ENCODE data around the gene GNAQ.

GNAQ gene

GRCh38 chr9:78017190-78017693, 14.4 kb downstream of the GNAQ start:
- Histone ChIP-seq H3K4me3 (ENCODE audit: low read length) (no peak overlapping the region), H3K4me1 (ENCODE audit: insufficient read depth, low read length) (peaks cover 24% of the 10 kb centered on the region), H3K9ac (ENCODE audit: low read depth, low read length) (no peak overlapping the region), H3K36me3 (ENCODE audit: insufficient read depth, low read length) (no peaks in the 10 kb centered on the region), H3K27ac (ENCODE audit: low read depth, low read length) (no peak overlapping the region), H3K9me3 (ENCODE audit: insufficient read depth, low read depth, low read length) (no peaks in the 10 kb centered on the region), H3K27me3 (ENCODE audit: insufficient read depth, low read length) (no peaks in the 10 kb centered on the region)
- WGBS = 96% methylated on average over 3 of the region's 3 CpGs

GRCh38 chr9:78015241-78015640, 16.4 kb downstream of the GNAQ start:
- Histone ChIP-seq H3K27me3 (ENCODE audit: insufficient read depth, low read length) (no peaks in the 10 kb centered on the region), H3K27ac (ENCODE audit: low read depth, low read length) (no peak overlapping the region), H3K4me1 (ENCODE audit: insufficient read depth, low read length) (peaks cover 26% of the 10 kb centered on the region), H3K9me3 (ENCODE audit: insufficient read depth, low read depth, low read length) (no peaks in the 10 kb centered on the region), H3K4me3 (ENCODE audit: low read length) (no peak overlapping the region), H3K36me3 (ENCODE audit: insufficient read depth, low read length) (no peaks in the 10 kb centered on the region), H3K9ac (ENCODE audit: low read depth, low read length) (no peak overlapping the region)

GRCh38 chr9:78014776-78015175, 16.8 kb downstream of the GNAQ start:
- WGBS = 98% methylated on average over 5 of the region's 6 CpGs
- Histone ChIP-seq H3K4me3 (ENCODE audit: low read length) (no peak overlapping the region), H3K9me3 (ENCODE audit: insufficient read depth, low read depth, low read length) (no peaks in the 10 kb centered on the region), H3K4me1 (ENCODE audit: insufficient read depth, low read length) (peaks cover 26% of the 10 kb centered on the region), H3K9ac (ENCODE audit: low read depth, low read length) (no peak overlapping the region), H3K36me3 (ENCODE audit: insufficient read depth, low read length) (no peaks in the 10 kb centered on the region), H3K27ac (ENCODE audit: low read depth, low read length) (no peak overlapping the region), H3K27me3 (ENCODE audit: insufficient read depth, low read length) (no peaks in the 10 kb centered on the region)

DNA sequence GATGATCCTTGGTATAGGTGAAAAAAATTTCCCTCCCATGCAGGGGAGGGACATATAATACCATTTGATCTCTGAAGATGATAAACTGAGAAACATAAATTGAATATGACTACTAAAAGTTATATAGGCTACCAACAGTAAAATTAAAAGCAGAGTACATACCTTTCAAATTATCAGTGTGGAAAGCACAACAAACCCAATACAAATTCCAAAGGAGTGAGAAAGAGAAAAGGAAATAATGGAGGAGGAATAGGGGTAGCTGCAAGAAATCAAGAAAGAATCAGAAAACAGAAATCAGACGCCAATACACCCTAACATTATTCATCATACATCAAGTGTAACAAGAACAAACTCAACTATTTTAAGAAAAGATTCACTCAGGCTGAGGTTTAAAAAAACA, 17.7 kb downstream of the GNAQ start:
- no peaks in the 10 kb centered on the region for H3K36me3 ChIP-seq (ENCODE audit: insufficient read depth, low read length)
- no peak overlapping the region for H3K9ac ChIP-seq (ENCODE audit: low read depth, low read length)
- H3K27me3 ChIP-seq (ENCODE audit: insufficient read depth, low read length) = no peaks in the 10 kb centered on the region
- no peak overlapping the region for H3K27ac ChIP-seq (ENCODE audit: low read depth, low read length)
- no peaks in the 10 kb centered on the region for H3K9me3 ChIP-seq (ENCODE audit: insufficient read depth, low read depth, low read length)
- 72% methylated on average over 1 of the region's 1 CpG for WGBS
- no peak overlapping the region for H3K4me3 ChIP-seq (ENCODE audit: low read length)
- H3K4me1 ChIP-seq (ENCODE audit: insufficient read depth, low read length) = peaks cover 23% of the 10 kb centered on the region

DNA sequence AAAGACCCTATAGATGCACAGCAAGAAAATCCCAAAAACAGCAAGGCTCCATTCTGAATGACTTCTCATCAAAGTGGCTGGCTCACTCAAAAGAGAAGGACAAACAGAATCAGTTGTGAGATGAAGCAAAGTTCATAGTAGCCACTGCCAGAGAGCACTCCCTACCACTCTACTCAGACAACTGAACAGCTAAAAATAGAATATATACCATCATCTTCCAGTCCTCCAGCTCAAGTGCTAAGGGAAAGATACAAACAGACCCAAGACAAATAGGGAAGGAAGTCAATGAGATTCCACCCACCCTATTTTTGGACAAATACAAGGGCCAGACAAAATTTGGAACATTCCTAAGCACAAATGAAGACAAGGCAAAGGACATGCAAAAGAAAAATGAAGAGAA, 20.6 kb downstream of the GNAQ start:
- Histone ChIP-seq H3K36me3 (ENCODE audit: insufficient read depth, low read length) (no peaks in the 10 kb centered on the region), H3K9me3 (ENCODE audit: insufficient read depth, low read depth, low read length) (no peaks in the 10 kb centered on the region), H3K4me3 (ENCODE audit: low read length) (no peak overlapping the region), H3K4me1 (ENCODE audit: insufficient read depth, low read length) (peaks cover 17% of the 10 kb centered on the region), H3K27ac (ENCODE audit: low read depth, low read length) (no peak overlapping the region), H3K27me3 (ENCODE audit: insufficient read depth, low read length) (no peaks in the 10 kb centered on the region), H3K9ac (ENCODE audit: low read depth, low read length) (no peak overlapping the region)

- H3K9me3 ChIP-seq (ENCODE audit: insufficient read depth, low read depth, low read length) = no peaks in the 10 kb centered on the region
- H3K27me3 ChIP-seq (ENCODE audit: insufficient read depth, low read length) = no peaks in the 10 kb centered on the region
- no peaks in the 10 kb centered on the region for H3K36me3 ChIP-seq (ENCODE audit: insufficient read depth, low read length)
- no peak overlapping the region for H3K27ac ChIP-seq (ENCODE audit: low read depth, low read length)
- H3K4me3 ChIP-seq (ENCODE audit: low read length) = no peak overlapping the region
- 88% methylated on average over 4 of the region's 5 CpGs for WGBS
- peaks cover 17% of the 10 kb centered on the region for H3K4me1 ChIP-seq (ENCODE audit: insufficient read depth, low read length)
- H3K9ac ChIP-seq (ENCODE audit: low read depth, low read length) = no peak overlapping the region
These were observed 21.2 kb downstream of the GNAQ start for GRCh38 chr9:78010445-78010844.

DNA sequence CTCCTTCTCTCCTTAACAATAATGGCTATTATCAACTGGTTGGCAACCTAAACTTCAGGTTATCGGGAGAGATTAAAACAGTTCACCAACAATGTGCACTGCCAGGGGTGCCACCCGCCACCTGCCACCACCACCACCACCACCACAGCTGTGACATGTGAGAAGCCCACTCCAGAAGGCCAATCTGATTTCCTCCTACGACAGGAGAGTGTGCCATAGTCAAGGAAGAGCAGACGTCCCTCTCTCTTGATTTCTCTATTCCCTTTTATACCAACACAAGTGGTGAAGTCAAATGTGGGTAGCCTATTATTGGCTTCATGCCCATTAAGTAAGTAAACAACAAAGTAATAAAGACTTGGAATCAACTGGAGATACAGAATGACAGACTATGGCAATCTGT, 22.4 kb downstream of the GNAQ start:
- Histone ChIP-seq H3K27ac (ENCODE audit: low read depth, low read length) (no peak overlapping the region), H3K27me3 (ENCODE audit: insufficient read depth, low read length) (no peaks in the 10 kb centered on the region), H3K4me3 (ENCODE audit: low read length) (no peak overlapping the region), H3K9me3 (ENCODE audit: insufficient read depth, low read depth, low read length) (no peaks in the 10 kb centered on the region), H3K36me3 (ENCODE audit: insufficient read depth, low read length) (no peaks in the 10 kb centered on the region), H3K4me1 (ENCODE audit: insufficient read depth, low read length) (peaks cover 17% of the 10 kb centered on the region), H3K9ac (ENCODE audit: low read depth, low read length) (no peak overlapping the region)
- WGBS = 97% methylated on average over 3 of the region's 4 CpGs

GRCh38 chr9:78006734-78007133, 24.9 kb downstream of the GNAQ start:
- H3K36me3 ChIP-seq (ENCODE audit: insufficient read depth, low read length) = no peaks in the 10 kb centered on the region
- H3K27me3 ChIP-seq (ENCODE audit: insufficient read depth, low read length) = no peaks in the 10 kb centered on the region
- no peak overlapping the region for H3K4me3 ChIP-seq (ENCODE audit: low read length)
- H3K27ac ChIP-seq (ENCODE audit: low read depth, low read length) = no peak overlapping the region
- peaks cover 12% of the 10 kb centered on the region for H3K4me1 ChIP-seq (ENCODE audit: insufficient read depth, low read length)
- no peaks in the 10 kb centered on the region for H3K9me3 ChIP-seq (ENCODE audit: insufficient read depth, low read depth, low read length)
- H3K9ac ChIP-seq (ENCODE audit: low read depth, low read length) = no peak overlapping the region
- WGBS = 86% methylated on average over 1 of the region's 1 CpG

DNA sequence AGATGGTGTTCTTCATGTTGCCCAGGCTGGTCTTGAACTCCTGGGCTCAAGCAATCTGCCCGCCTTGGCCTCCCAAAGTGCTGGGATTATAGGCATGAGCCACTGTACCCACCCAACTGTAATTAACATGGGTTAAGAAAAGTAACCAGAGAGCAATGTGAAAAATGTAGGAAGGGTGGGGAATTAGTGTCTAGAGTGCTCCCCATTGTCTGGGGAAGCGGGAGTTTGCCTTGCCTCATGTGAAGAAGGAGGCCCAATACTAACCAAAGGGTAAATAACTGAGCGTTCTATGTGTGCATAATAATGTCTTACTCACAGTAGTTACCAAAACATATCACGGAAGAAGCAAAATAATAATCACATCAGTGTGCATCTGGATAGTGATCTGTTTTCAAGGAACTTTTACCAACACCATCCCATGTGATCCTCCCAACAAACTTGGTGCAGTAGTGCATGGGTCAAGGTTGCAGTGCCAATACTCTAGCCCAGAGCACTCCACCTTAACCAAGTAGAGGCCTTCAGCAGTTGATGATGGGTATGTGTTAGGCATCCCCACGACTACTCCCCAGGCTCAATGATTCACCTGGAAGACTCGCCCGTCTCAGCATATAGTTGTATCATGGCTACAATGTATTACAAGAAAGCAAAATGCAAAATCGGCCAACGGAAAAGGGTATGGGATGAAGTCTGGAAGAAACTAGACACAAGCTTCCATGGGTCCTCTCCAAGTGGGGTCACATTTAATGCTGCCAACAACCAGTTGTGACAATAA, 26.2 kb downstream of the GNAQ start:
- no peaks in the 10 kb centered on the region for H3K9me3 ChIP-seq (ENCODE audit: insufficient read depth, low read depth, low read length)
- no peak overlapping the region for H3K4me3 ChIP-seq (ENCODE audit: low read length)
- H3K27me3 ChIP-seq (ENCODE audit: insufficient read depth, low read length) = no peaks in the 10 kb centered on the region
- no peak overlapping the region for H3K27ac ChIP-seq (ENCODE audit: low read depth, low read length)
- H3K4me1 ChIP-seq (ENCODE audit: insufficient read depth, low read length) = no peaks in the 10 kb centered on the region
- 93% methylated on average over 9 of the region's 9 CpGs for WGBS
- no peaks in the 10 kb centered on the region for H3K36me3 ChIP-seq (ENCODE audit: insufficient read depth, low read length)
- H3K9ac ChIP-seq (ENCODE audit: low read depth, low read length) = no peak overlapping the region

DNA sequence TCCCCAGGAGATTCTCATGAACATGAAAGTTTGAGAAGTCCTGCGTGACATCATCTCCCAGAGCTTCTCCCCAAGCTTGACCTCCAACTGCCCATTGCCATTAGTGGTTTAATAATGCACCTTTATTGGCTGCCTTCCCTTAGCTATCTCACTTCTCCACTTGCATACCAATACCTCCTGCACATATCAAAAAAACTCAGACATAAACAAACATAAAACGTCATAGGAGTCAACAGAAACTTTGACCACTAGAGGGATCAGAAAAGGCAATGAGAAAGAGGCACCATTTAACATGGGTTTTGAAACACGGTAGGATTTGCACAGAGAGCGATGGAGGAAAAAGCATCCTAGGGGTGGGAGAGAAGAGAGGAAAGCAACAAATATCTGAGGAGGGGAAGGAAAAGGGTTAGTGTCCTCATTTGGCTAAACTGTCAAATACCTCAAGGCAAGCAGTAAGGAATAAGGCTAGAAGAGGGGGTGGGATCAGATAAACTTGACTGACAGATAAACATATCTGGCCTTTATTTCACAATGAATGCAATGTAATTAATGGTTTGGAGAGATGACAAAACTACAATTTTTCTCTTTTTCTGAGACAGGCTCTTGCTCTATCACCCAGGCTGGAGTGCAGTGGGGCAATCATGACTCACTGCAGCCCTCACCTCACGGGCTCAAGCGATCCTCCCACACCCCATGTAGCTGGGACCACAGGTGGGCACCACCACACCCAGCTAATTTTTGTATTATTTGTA, 27.0 kb downstream of the GNAQ start:
- WGBS = 93% methylated on average over 6 of the region's 6 CpGs

GRCh38 chr9:78003730-78004129, 27.9 kb downstream of the GNAQ start:
- no peaks in the 10 kb centered on the region for H3K36me3 ChIP-seq (ENCODE audit: insufficient read depth, low read length)
- 86% methylated on average over 4 of the region's 4 CpGs for WGBS

More for the DNA sequence above, 27.0 kb downstream of the GNAQ start:
- Histone ChIP-seq H3K9me3 (ENCODE audit: insufficient read depth, low read depth, low read length) (no peaks in the 10 kb centered on the region), H3K27me3 (ENCODE audit: insufficient read depth, low read length) (no peaks in the 10 kb centered on the region), H3K4me1 (ENCODE audit: insufficient read depth, low read length) (no peaks in the 10 kb centered on the region), H3K4me3 (ENCODE audit: low read length) (no peak overlapping the region), H3K9ac (ENCODE audit: low read depth, low read length) (no peak overlapping the region), H3K27ac (ENCODE audit: low read depth, low read length) (no peak overlapping the region), H3K36me3 (ENCODE audit: insufficient read depth, low read length) (no peaks in the 10 kb centered on the region)

More at GRCh38 chr9:78003730-78004129, 27.9 kb downstream of the GNAQ start:
- H3K27ac ChIP-seq (ENCODE audit: low read depth, low read length) = no peak overlapping the region
- H3K4me1 ChIP-seq (ENCODE audit: insufficient read depth, low read length) = no peaks in the 10 kb centered on the region
- no peaks in the 10 kb centered on the region for H3K9me3 ChIP-seq (ENCODE audit: insufficient read depth, low read depth, low read length)
- H3K4me3 ChIP-seq (ENCODE audit: low read length) = no peak overlapping the region
- H3K9ac ChIP-seq (ENCODE audit: low read depth, low read length) = no peak overlapping the region
- H3K27me3 ChIP-seq (ENCODE audit: insufficient read depth, low read length) = no peaks in the 10 kb centered on the region

Data from HUES64 (cell line).